HL-60 (cell line): ENCODE data around the gene ACCS.

Source experiments
- DNase-seq, 2 experiments: peaks; one replicate each; pipeline ENCODE4 v3.0.0-alpha.2; 2010 to 2020; ENCODE audit warnings: low read depth in 1 of 2, low spot score in 1 of 2
- H3K27ac ChIP-seq: fragments of 250-450 bp; sonication (Bioruptor Pico); replicated peaks from 2 replicates; pipeline ENCODE4 v1.5.1; 2020; ENCODE audit warnings: mild to moderate bottlenecking, moderate library complexity
- H3K27me3 ChIP-seq: fragments of 250-450 bp; sonication (Bioruptor Pico); 2 replicates; pipeline ENCODE4 v1.5.1; 2021; ENCODE audit warnings: mild to moderate bottlenecking, moderate library complexity; ENCODE audit not compliant: insufficient read depth, poor library complexity, severe bottlenecking
- H3K4me3 ChIP-seq: replicated peaks from 2 replicates; pipeline ENCODE4 v1.5.1; 2011; ENCODE audit warnings: mild to moderate bottlenecking, control low read depth, low read length; ENCODE audit not compliant: insufficient read depth
- CTCF ChIP-seq: IDR thresholded peaks from one replicate; pipeline ENCODE4 v1.5.1; 2011; ENCODE audit warnings: low read length, control low read depth, inconsistent platforms; ENCODE audit not compliant: insufficient read depth
- GABPA ChIP-seq: IDR thresholded peaks from 2 replicates; pipeline ENCODE4 v1.6.1; 2012; ENCODE audit warnings: low read depth
- POLR2AphosphoS5 ChIP-seq: IDR thresholded peaks from 2 replicates; pipeline ENCODE4 v1.6.1; 2012; ENCODE audit warnings: low read depth
- SPI1 ChIP-seq: IDR thresholded peaks from 2 replicates; pipeline ENCODE4 v1.6.1; 2012; ENCODE audit warnings: low read depth, mild to moderate bottlenecking, borderline replicate concordance
- TF ChIP-seq, protein P1 (sequence below): IDR thresholded peaks from 2 replicates; pipeline ENCODE4 v1.6.1; 2012; ENCODE audit warnings: low read depth; ENCODE audit not compliant: insufficient replicate concordance

The ACCS gene

DNA sequence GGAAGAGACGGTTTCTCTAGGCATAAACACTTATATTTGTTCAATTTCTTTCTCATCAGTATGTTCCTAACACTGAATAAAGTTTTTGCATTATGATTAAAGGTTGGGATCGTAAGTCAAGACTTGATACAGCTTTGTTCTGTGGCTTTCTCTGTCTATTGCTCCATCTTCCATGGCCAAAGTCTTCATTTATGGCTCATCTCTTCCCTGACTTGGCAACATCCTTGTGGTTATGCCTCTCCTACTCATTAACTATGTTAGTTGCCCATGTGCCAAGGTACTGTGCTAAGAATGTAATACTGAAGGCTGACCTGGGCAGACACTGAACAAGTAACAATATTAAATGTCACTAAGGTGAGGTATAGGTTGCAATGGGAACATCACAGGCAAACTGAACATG lies 19.9 kb upstream of the ACCS start:
- H3K27ac ChIP-seq, result no peak overlapping the region
- no peaks in the 10 kb centered on the region for H3K27me3 ChIP-seq
- no peak for DNase-seq
- TF ChIP-seq SPI1 (no peak), POLR2AphosphoS5 (no peak), GABPA (no peak), CTCF (no peak)
- TF ChIP-seq, protein P1, sequence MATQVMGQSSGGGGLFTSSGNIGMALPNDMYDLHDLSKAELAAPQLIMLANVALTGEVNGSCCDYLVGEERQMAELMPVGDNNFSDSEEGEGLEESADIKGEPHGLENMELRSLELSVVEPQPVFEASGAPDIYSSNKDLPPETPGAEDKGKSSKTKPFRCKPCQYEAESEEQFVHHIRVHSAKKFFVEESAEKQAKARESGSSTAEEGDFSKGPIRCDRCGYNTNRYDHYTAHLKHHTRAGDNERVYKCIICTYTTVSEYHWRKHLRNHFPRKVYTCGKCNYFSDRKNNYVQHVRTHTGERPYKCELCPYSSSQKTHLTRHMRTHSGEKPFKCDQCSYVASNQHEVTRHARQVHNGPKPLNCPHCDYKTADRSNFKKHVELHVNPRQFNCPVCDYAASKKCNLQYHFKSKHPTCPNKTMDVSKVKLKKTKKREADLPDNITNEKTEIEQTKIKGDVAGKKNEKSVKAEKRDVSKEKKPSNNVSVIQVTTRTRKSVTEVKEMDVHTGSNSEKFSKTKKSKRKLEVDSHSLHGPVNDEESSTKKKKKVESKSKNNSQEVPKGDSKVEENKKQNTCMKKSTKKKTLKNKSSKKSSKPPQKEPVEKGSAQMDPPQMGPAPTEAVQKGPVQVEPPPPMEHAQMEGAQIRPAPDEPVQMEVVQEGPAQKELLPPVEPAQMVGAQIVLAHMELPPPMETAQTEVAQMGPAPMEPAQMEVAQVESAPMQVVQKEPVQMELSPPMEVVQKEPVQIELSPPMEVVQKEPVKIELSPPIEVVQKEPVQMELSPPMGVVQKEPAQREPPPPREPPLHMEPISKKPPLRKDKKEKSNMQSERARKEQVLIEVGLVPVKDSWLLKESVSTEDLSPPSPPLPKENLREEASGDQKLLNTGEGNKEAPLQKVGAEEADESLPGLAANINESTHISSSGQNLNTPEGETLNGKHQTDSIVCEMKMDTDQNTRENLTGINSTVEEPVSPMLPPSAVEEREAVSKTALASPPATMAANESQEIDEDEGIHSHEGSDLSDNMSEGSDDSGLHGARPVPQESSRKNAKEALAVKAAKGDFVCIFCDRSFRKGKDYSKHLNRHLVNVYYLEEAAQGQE, result no peak
- no peak overlapping the region for H3K4me3 ChIP-seq

DNA sequence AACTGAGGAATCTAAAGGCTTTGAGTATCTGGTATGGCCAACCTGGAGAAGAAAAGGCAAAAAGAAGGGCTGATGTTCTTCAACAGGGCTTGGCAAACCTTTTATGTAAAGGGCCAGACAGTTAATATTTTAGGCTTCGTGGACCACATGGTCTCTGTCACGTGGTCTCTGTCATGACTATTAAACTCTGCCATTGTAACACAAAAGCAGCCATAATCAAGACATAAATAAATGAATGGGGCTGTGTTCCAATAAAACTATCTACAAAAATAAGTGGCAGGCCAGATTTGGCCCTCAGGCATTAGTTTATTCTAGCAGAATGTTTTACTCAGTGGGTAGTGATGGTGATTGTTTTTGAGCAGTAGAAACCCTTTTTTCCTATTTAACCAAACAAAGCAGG lies 18.8 kb upstream of the ACCS start:
- Histone ChIP-seq H3K27ac (no peak overlapping the region), H3K4me3 (no peak overlapping the region), H3K27me3 (no peaks in the 10 kb centered on the region)
- TF ChIP-seq, protein P1, result no peak
- no peak for TF ChIP-seq POLR2AphosphoS5
- TF ChIP-seq CTCF, result no peak
- TF ChIP-seq SPI1, result no peak
- TF ChIP-seq GABPA, result no peak
- no peak for DNase-seq

DNA sequence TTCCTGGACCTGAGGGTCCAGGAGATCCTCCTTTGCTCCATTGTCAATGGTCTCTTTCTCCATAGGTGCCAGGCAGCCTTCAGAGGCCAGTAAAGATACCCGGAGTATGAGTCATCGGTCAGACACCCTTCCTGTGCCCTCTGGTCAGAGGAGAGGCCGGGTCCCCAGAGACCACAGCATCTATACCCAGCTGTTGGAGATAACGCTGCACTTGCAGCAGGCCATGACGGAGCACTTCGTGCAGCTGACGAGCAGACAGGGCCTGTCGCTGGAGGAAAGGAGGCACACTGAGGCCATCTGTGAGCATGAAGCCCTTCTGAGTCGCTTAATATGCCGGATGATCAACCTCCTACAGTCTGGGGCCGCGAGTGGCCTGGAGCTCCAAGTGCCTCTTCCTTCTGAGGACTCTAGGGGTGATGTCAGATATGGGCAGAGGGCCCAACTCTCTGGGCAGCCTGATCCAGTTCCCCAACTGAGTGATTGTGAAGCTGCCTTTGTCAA lies 18.1 kb upstream of the ACCS start, which contains the start of gene ACCSL:
Gene ACCSL (plus strand): TSS at position 51 of the 501 bp plus-strand sequence. CDS start 56 bp downstream, at position 107.
- H3K27me3 ChIP-seq, result no peaks in the 10 kb centered on the region
- H3K27ac ChIP-seq, result no peak within 1 kb of the TSS
- TF ChIP-seq GABPA, result no peak
- TF ChIP-seq, protein P1, result no peak
- no peak for TF ChIP-seq CTCF
- TF ChIP-seq SPI1, result no peak
- no peak for TF ChIP-seq POLR2AphosphoS5
- H3K4me3 ChIP-seq, result no peak within 1 kb of the TSS
- no peak for DNase-seq
